Activated CD8-positive, alpha-beta memory T cell treated with anti-CD3 and anti-CD28 coated beads, Interleukin-2, amount 50 U/mL, for 48 hours (primary cell): ENCODE data around the gene XIRP1.

Experiments
- DNase-seq: peaks from one replicate; pipeline ENCODE4 v3.0.0-alpha.2; 2020

Gene XIRP1

DNA sequence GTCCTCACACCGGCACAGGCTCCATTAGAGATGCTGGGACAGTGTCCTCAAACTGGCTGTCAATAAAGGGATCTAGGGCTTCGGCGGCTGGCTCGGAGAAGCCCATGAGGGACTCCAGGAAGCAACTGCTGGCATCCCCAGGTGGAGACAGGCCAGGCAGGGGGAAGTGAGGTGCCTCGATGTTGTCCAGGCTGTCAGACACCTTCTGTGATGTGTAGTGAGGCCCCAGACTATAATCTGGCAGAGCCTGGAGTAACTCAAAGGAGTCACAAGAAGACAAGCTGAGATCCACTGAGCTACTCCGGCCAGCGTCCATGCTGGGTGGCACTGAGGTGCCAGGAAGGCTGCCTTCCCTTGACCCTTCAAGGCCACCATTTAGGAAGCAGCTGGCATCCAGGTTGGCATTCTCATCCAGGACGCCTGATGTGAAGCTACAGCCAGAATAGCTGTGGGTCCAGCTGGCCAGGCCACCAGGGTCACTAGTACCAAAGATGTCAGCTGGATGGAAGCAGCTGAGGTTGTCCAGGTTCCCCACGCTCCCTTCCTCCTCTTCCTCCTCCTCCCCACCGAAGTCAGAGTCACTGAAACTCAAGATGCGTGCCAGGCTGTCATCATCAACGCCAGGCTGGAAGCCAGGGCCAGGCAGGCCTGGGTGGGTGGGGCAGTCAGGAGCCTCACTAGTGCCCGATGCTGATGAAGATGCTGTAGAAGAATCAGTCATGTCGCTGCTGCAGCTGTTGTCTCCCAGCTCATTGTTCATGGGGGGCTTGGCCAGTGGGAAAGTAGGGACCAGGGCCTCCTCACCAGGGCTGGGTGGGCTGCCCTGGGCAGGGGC is 49.1 kb downstream of the XIRP1 start:
- peak; percentile 49 for DNase-seq

- peak; percentile 48 for DNase-seq
Measured at GRCh38 chr3:39142067-39142466, 50.3 kb downstream of the XIRP1 start.

GRCh38 chr3:39141171-39141995 is 51.0 kb downstream of the XIRP1 start:
- peak; percentile 54 for DNase-seq

- peak; percentile 51 for DNase-seq
Measured at GRCh38 chr3:39140341-39140971, 51.9 kb downstream of the XIRP1 start.

DNA sequence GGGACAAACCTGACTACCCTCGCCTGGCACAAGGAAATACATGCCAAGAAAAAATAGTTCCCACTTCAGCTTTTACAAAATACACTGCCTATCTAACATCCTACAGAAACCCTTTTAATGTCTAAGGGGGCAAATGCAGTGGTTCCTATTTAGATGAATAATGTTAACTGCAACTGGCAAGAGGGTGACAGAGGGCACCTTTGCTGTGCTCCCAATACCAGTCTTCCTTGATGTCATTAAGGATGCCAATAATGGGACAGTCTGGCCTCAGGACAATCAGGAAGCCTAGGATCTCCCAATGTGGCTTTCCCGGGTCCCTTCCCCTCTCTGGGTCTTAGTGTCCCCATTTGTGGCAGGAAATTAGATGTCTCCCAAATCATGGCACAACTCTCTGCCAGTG is 53.0 kb downstream of the XIRP1 start:
- DNase-seq = peak; percentile 50

DNA sequence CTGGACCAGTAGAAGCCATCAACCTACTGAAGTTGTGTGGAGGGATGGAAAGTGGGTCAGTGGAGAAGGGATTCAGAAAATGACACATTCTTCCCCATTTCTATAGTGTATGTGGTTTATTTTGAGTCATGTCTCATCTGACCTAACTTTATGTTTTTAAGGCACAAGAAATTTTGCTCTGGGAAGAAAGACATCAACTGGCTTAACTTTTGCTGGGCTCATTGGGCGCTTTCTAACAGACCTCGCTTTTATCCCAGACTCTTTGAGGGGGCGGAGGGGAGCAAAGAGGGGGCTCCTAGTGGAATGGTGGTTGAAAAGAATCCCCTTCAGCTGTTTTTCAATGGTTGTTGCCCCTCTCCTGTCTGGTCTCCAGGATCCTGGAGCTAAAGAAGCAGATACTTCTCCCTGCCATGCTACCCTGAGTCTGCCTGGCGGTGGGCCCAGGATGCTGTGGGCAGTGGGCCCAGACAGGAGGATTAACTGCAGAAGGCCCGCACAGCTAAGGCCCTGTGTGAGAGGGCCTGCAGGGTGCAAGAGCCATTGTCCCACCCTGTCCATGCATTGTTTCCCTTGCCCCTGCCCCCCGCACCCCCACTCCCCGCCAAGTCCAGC is 53.5 kb downstream of the XIRP1 start:
- peak; percentile 52 for DNase-seq

DNA sequence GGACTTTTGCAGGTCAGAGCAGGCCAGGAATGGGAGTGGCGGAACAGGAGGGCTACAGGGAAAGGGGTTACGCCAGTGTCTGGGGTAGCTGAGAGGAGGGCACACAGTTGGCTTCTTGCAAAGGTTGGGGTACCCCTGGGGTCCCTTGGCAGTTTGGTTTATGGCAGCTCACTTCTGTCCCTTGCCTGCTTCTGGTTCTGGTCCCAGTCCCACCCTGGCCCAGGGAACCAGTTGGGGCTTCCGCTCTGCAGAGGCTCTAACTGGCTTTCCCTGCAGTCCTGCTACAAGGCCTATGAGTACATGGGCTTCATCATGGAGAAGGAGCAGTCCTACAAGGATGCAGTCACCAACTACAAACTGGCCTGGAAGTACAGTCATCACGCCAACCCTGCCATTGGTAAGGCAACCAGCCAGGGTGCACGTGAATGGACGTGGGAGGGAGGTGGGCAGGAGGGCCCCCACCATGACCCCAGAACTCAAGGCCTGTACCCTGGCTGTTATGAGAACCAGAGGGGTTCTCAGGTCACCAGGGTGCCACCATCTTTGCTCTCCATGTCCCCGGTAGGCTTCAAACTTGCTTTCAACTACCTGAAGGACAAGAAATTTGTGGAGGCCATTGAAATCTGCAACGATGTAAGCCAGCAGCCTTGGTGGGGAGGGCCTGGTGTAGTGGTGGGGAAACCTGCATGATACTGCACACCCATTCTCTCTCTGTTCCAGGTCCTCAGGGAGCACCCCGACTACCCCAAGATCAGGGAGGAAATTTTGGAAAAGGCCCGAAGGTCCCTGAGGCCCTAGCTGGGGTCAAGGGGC is 54.2 kb downstream of the XIRP1 start:
- peak; percentile 58 for DNase-seq

GRCh38 chr3:39137435-39137936 is 54.9 kb downstream of the XIRP1 start:
- peak; percentile 52 for DNase-seq

DNA sequence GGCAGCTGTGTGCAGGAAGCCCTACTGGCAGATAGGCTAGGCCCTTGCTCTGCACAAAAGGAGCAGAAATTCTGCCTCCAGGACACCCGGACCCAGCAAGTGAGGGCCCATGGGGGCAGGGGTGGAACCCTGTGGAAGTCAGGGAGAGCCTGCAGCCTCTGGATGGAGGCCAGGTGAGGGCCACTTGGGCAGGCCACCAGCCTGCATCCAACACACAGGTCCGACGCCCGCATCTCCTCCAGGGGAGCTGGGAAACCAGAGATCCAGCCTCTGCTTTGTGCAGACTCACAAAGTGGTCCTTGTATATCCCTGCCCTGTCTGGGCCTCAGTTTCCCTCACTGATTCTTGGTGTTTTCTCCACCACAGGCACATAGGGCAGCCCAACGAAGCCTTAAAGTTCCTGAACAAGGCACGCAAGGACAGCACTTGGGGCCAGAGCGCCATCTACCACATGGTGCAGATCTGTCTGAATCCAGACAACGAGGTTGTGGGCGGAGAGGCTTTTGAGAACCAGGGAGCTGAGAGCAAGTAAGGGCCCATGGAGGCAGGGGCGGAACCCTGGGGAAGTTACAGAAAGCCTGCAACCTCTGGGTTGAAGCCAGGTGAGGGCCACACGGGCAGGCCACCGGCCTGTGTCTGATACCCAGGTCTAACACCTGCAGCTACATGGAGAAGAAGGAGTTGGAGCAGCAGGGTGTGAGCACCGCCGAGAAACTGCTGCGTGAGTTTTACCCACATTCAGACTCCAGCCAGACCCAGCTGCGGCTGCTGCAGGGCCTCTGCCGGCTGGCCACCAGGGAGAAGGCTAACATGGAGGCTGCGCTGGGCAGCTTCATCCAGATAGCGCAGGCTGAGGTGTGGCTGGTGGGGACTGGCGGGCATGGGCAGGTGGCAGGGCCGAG is 55.6 kb downstream of the XIRP1 start:
- peak; percentile 51 for DNase-seq

GRCh38 chr3:39135170-39135805 is 57.1 kb downstream of the XIRP1 start:
- no peak for DNase-seq

- DNase-seq = no peak
Measured at GRCh38 chr3:39134305-39134704, 58.1 kb downstream of the XIRP1 start.

DNA sequence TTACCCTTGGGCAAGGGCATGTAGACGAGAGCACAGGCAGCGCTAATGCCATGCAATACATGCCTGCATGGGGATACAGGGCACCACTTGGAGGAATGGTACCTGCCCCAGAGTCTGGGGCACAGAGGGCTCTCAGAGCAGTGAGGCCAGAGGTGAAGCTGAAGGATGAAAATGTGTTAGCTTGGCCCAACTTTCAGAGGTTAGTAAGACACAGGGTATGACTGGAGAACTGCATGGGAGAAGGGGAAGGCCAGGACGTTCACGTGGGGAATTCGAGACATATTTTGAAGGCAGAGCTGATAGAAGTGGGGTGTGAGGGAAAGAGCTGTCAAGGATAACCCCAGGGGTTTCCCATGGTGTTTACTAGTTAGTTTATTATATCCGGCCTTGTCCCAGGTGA is 58.6 kb downstream of the XIRP1 start:
- no peak for DNase-seq
